RWPE2 (cell line): Measurements from ENCODE around the gene VAT1.

Source experiments
- ATAC-seq: fragments of 200-7000 bp; cut with Tn5 transposase; 3 replicates; pipeline ENCODE4 v1.9.1; 2021; ENCODE audit warnings: low read depth
- DNase-seq: peaks from one replicate; pipeline ENCODE4 v3.0.0-alpha.2; 2020; ENCODE audit warnings: low spot score
- H3K27ac ChIP-seq: fragments of 450-650 bp; 2 replicates; pipeline ENCODE4 v1.5.1; 2017; ENCODE audit warnings: mild to moderate bottlenecking; ENCODE audit not compliant: poor library complexity, severe bottlenecking
- H3K27me3 ChIP-seq: fragments of 250-450 bp; sonication (Bioruptor Pico); 2 replicates; pipeline ENCODE4 v1.5.1; 2021; ENCODE audit warnings: mild to moderate bottlenecking, moderate library complexity; ENCODE audit not compliant: insufficient read depth, poor library complexity, severe bottlenecking
- H3K36me3 ChIP-seq: fragments of 250-450 bp; sonication (Bioruptor Pico); 2 replicates; pipeline ENCODE4 v1.5.1; 2020; ENCODE audit warnings: low read depth, mild to moderate bottlenecking, moderate library complexity
- H3K4me1 ChIP-seq: fragments of 250-450 bp; sonication (Bioruptor Pico); 2 replicates; pipeline ENCODE4 v1.5.1; 2021; ENCODE audit warnings: mild to moderate bottlenecking, moderate library complexity; ENCODE audit not compliant: insufficient read depth, poor library complexity, severe bottlenecking
- H3K4me3 ChIP-seq: fragments of 250-450 bp; sonication (Bioruptor Pico); 2 replicates; pipeline ENCODE4 v1.5.1; 2021; ENCODE audit warnings: mild to moderate bottlenecking, moderate library complexity; ENCODE audit not compliant: severe bottlenecking
- H3K9me3 ChIP-seq: fragments of 250-450 bp; sonication (Bioruptor Pico); 2 replicates; pipeline ENCODE4 v1.5.1; 2021; ENCODE audit warnings: mild to moderate bottlenecking, moderate library complexity; ENCODE audit not compliant: severe bottlenecking
- CTCF ChIP-seq: fragments of 450-650 bp; IDR thresholded peaks from one replicate; pipeline ENCODE4 v1.5.1; 2017; ENCODE audit warnings: mild to moderate bottlenecking, moderate library complexity; ENCODE audit not compliant: poor library complexity, severe bottlenecking

The VAT1 gene

DNA sequence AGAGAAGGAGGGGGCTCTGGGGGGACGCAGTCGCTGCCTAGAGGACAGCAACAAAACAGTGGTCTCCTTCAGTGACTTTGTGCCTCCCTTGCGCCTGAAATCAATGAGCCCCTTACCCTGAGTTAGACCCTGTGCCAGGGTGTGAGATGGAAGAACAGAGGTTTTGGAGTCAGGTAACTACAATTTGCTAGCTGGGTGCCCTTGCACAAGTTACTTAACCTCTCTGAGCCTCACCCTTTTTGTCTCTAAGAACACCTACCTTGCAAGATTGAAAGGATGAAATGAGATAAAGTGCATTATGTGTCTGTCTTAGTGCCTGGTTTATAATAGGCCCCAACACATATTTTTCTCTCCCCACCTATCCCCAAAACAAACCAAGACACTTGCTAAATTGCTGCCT lies 12.7 kb upstream of the VAT1 start:
- Histone ChIP-seq H3K4me1 (no peaks in the 10 kb centered on the region), H3K27ac (no peak overlapping the region), H3K9me3 (no peaks in the 10 kb centered on the region), H3K4me3 (no peak overlapping the region), H3K36me3 (no peaks in the 10 kb centered on the region), H3K27me3 (no peaks in the 10 kb centered on the region)
- no peak for TF ChIP-seq CTCF
- ATAC-seq (no peak), DNase-seq (no peak)

DNA sequence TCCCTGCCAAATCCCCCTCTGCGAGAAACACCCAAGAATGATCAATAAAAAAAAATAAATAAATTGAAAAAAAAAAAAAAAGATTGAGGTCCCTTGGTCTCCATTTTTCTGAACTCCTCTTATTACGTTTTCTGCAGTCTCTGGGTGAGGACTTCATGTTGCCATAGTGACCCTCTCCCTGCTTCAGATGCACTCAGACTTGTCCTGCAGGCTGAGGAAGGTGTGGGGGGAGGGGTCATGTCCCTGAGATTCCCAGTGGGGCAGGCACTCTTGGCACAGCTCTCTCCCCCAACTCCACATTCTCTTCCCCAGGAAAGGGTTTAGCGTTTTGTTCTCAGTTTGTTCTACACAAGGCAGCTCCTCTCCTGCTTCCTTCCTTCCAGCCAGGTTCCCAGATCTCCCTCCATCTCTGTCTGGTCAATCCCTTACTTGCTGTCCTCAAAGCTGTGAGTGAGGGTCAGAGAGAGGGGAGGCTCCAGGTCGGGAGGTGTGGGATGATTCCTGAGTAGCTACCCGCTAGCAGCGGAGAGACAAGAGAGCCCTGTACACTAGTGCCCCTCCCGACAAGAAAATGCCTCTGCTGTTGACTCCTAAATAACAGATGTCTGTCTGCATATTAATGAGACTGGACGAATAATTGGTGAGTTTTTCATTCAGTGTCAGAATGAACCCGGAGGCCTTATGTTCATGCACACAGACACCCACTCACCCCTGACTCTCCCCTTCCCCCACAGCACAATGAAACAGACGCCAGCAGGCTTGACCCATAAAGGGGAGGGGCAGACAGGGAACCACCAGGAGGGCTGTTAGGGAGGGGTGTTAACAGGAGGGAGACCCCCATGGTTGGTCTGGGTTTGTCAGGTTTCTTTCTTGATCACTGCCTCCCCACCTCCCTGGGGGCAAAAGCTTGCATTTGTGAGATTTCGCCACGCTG lies 12.0 kb upstream of the VAT1 start:
- Histone ChIP-seq H3K4me3 (no peak overlapping the region), H3K9me3 (no peaks in the 10 kb centered on the region), H3K36me3 (no peaks in the 10 kb centered on the region), H3K27me3 (no peaks in the 10 kb centered on the region), H3K4me1 (no peaks in the 10 kb centered on the region), H3K27ac (no peak overlapping the region)
- no peak for TF ChIP-seq CTCF
- ATAC-seq, result 0 out of 3 replicates have a peak, but pooled peaks have one; percentile 24
- DNase-seq, result no peak

DNA sequence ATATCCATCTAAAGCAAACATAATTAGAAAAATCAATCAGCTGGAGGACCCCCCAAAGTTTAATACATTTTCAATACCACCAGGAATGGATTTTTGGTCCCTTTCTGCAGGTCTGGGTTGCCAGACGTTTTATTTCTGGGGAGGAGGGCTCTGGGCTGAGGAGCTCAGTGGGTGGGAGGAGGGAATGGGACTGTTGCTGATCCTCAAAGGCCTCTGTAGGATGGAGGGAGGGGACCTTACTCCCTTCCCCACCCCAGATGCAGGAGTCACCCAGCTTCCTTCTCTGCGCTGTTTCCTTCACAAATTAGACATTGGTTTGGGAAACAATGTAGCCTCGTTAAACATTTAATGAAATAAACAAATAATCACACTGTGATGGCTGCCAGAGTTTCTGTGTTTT lies 9.5 kb upstream of the VAT1 start:
- H3K4me1 ChIP-seq, result no peaks in the 10 kb centered on the region
- TF ChIP-seq CTCF, result no peak
- DNase-seq, result no peak
- no peak overlapping the region for H3K4me3 ChIP-seq
- H3K27ac ChIP-seq, result no peak overlapping the region
- H3K27me3 ChIP-seq, result no peaks in the 10 kb centered on the region
- no peaks in the 10 kb centered on the region for H3K36me3 ChIP-seq
- no peaks in the 10 kb centered on the region for H3K9me3 ChIP-seq
- no peak for ATAC-seq

GRCh38 chr17:43030137-43030767 lies 8.1 kb upstream of the VAT1 start:
- ATAC-seq (no peak), DNase-seq (no peak)
- H3K4me3 ChIP-seq, result no peak overlapping the region
- H3K27me3 ChIP-seq, result no peaks in the 10 kb centered on the region
- H3K9me3 ChIP-seq, result no peaks in the 10 kb centered on the region
- no peaks in the 10 kb centered on the region for H3K4me1 ChIP-seq
- no peak for TF ChIP-seq CTCF
- H3K36me3 ChIP-seq, result no peaks in the 10 kb centered on the region
- H3K27ac ChIP-seq, result no peak overlapping the region
